ENCODE measurements around the gene CDC42BPB.

The CDC42BPB gene

GRCh38 chr14:103013028-103013427 is 44.3 kb downstream of the CDC42BPB start:
- H3K9ac ChIP-seq (ENCODE audit: low read length in 2 of 2) = no peak overlapping the region
- H3K4me3 ChIP-seq (ENCODE audit: low read length in 2 of 2) = no peak overlapping the region
- H3K36me3 ChIP-seq (ENCODE audit: control insufficient read depth in 2 of 2, insufficient read depth in 2 of 2, low read length in 2 of 2) = peaks cover 12 to 17% of the 10 kb centered on the region in 2 donors
- H3K27ac ChIP-seq (ENCODE audit: low read length) = no peak overlapping the region
- peaks cover 19% of the 10 kb centered on the region for H3K4me1 ChIP-seq (ENCODE audit: control insufficient read depth, insufficient read depth, low read length)
- no peaks in the 10 kb centered on the region for H3K9me3 ChIP-seq (ENCODE audit: control insufficient read depth in 2 of 2, low read length in 2 of 2)
- H3K27me3 ChIP-seq (ENCODE audit: control insufficient read depth in 1 of 2, insufficient read depth in 2 of 2, low read length in 2 of 2) = no peaks in the 10 kb centered on the region

- Histone ChIP-seq H3K9ac (ENCODE audit: low read length in 2 of 2) (no peak overlapping the region), H3K9me3 (ENCODE audit: control insufficient read depth in 2 of 2, low read length in 2 of 2) (no peaks in the 10 kb centered on the region), H3K36me3 (ENCODE audit: control insufficient read depth in 2 of 2, insufficient read depth in 2 of 2, low read length in 2 of 2) (peaks cover 21 to 24% of the 10 kb centered on the region in 2 donors), H3K4me3 (ENCODE audit: low read length in 2 of 2) (no peak overlapping the region), H3K27ac (ENCODE audit: low read length) (no peak overlapping the region), H3K27me3 (ENCODE audit: control insufficient read depth in 1 of 2, insufficient read depth in 2 of 2, low read length in 2 of 2) (no peaks in the 10 kb centered on the region), H3K4me1 (ENCODE audit: control insufficient read depth, insufficient read depth, low read length) (peaks cover 9% of the 10 kb centered on the region)
These were observed 47.8 kb downstream of the CDC42BPB start for GRCh38 chr14:103009559-103009958.

- Histone ChIP-seq H3K4me3 (ENCODE audit: low read length in 2 of 2) (no peak overlapping the region), H3K4me1 (ENCODE audit: control insufficient read depth, insufficient read depth, low read length) (peaks cover 4% of the 10 kb centered on the region), H3K9ac (ENCODE audit: low read length in 2 of 2) (no peak overlapping the region), H3K27ac (ENCODE audit: low read length) (no peak overlapping the region), H3K9me3 (ENCODE audit: control insufficient read depth in 2 of 2, low read length in 2 of 2) (no peaks in the 10 kb centered on the region), H3K36me3 (ENCODE audit: control insufficient read depth in 2 of 2, insufficient read depth in 2 of 2, low read length in 2 of 2) (peaks cover 22 to 24% of the 10 kb centered on the region in 2 donors), H3K27me3 (ENCODE audit: control insufficient read depth in 1 of 2, insufficient read depth in 2 of 2, low read length in 2 of 2) (no peaks in the 10 kb centered on the region)
These were observed 48.5 kb downstream of the CDC42BPB start for GRCh38 chr14:103008768-103009357.

- H3K36me3 ChIP-seq (ENCODE audit: control insufficient read depth in 2 of 2, insufficient read depth in 2 of 2, low read length in 2 of 2) = peaks cover 26 to 31% of the 10 kb centered on the region in 2 donors
- no peak overlapping the region for H3K9ac ChIP-seq (ENCODE audit: low read length in 2 of 2)
- peaks cover 4% of the 10 kb centered on the region for H3K4me1 ChIP-seq (ENCODE audit: control insufficient read depth, insufficient read depth, low read length)
- H3K9me3 ChIP-seq (ENCODE audit: control insufficient read depth in 2 of 2, low read length in 2 of 2) = no peaks in the 10 kb centered on the region
- no peak overlapping the region for H3K4me3 ChIP-seq (ENCODE audit: low read length in 2 of 2)
- no peaks in the 10 kb centered on the region for H3K27me3 ChIP-seq (ENCODE audit: control insufficient read depth in 1 of 2, insufficient read depth in 2 of 2, low read length in 2 of 2)
- no peak overlapping the region for H3K27ac ChIP-seq (ENCODE audit: low read length)
These were observed 49.2 kb downstream of the CDC42BPB start for GRCh38 chr14:103008126-103008525.

GRCh38 chr14:103007555-103007954 is 49.8 kb downstream of the CDC42BPB start:
- Histone ChIP-seq H3K9me3 (ENCODE audit: control insufficient read depth in 2 of 2, low read length in 2 of 2) (no peaks in the 10 kb centered on the region), H3K27me3 (ENCODE audit: control insufficient read depth in 1 of 2, insufficient read depth in 2 of 2, low read length in 2 of 2) (no peaks in the 10 kb centered on the region), H3K9ac (ENCODE audit: low read length in 2 of 2) (no peak overlapping the region), H3K4me1 (ENCODE audit: control insufficient read depth, insufficient read depth, low read length) (peaks cover 4% of the 10 kb centered on the region), H3K36me3 (ENCODE audit: control insufficient read depth in 2 of 2, insufficient read depth in 2 of 2, low read length in 2 of 2) (peaks cover 32 to 36% of the 10 kb centered on the region in 2 donors), H3K4me3 (ENCODE audit: low read length in 2 of 2) (no peak overlapping the region), H3K27ac (ENCODE audit: low read length) (no peak overlapping the region)

- H3K27me3 ChIP-seq (ENCODE audit: control insufficient read depth in 1 of 2, insufficient read depth in 2 of 2, low read length in 2 of 2) = no peaks in the 10 kb centered on the region
- no peak overlapping the region for H3K27ac ChIP-seq (ENCODE audit: low read length)
- peaks cover 36% of the 10 kb centered on the region in 2 donors for H3K36me3 ChIP-seq (ENCODE audit: control insufficient read depth in 2 of 2, insufficient read depth in 2 of 2, low read length in 2 of 2)
- H3K4me3 ChIP-seq (ENCODE audit: low read length in 2 of 2) = no peak overlapping the region
- no peak overlapping the region for H3K9ac ChIP-seq (ENCODE audit: low read length in 2 of 2)
- peaks cover 4% of the 10 kb centered on the region for H3K4me1 ChIP-seq (ENCODE audit: control insufficient read depth, insufficient read depth, low read length)
- no peaks in the 10 kb centered on the region for H3K9me3 ChIP-seq (ENCODE audit: control insufficient read depth in 2 of 2, low read length in 2 of 2)
These were observed 50.3 kb downstream of the CDC42BPB start for GRCh38 chr14:103006991-103007520.

- Histone ChIP-seq H3K9me3 (ENCODE audit: control insufficient read depth in 2 of 2, low read length in 2 of 2) (no peaks in the 10 kb centered on the region), H3K9ac (ENCODE audit: low read length in 2 of 2) (no peak overlapping the region), H3K4me3 (ENCODE audit: low read length in 2 of 2) (no peak overlapping the region), H3K4me1 (ENCODE audit: control insufficient read depth, insufficient read depth, low read length) (peaks cover 4% of the 10 kb centered on the region), H3K27ac (ENCODE audit: low read length) (no peak overlapping the region), H3K27me3 (ENCODE audit: control insufficient read depth in 1 of 2, insufficient read depth in 2 of 2, low read length in 2 of 2) (no peaks in the 10 kb centered on the region), H3K36me3 (ENCODE audit: control insufficient read depth in 2 of 2, insufficient read depth in 2 of 2, low read length in 2 of 2) (peaks cover 30 to 44% of the 10 kb centered on the region in 2 donors)
These were observed 51.2 kb downstream of the CDC42BPB start for GRCh38 chr14:103006106-103006505.

GRCh38 chr14:103003850-103004249 is 53.5 kb downstream of the CDC42BPB start:
- no peaks in the 10 kb centered on the region for H3K9me3 ChIP-seq (ENCODE audit: control insufficient read depth in 2 of 2, low read length in 2 of 2)
- H3K4me3 ChIP-seq (ENCODE audit: low read length in 2 of 2) = no peak overlapping the region
- H3K9ac ChIP-seq (ENCODE audit: low read length in 2 of 2) = no peak overlapping the region
- peaks cover 4% of the 10 kb centered on the region for H3K4me1 ChIP-seq (ENCODE audit: control insufficient read depth, insufficient read depth, low read length)
- H3K27ac ChIP-seq (ENCODE audit: low read length) = no peak overlapping the region
- H3K36me3 ChIP-seq (ENCODE audit: control insufficient read depth in 2 of 2, insufficient read depth in 2 of 2, low read length in 2 of 2) = peaks cover 24 to 42% of the 10 kb centered on the region in 2 donors
- H3K27me3 ChIP-seq (ENCODE audit: control insufficient read depth in 1 of 2, insufficient read depth in 2 of 2, low read length in 2 of 2) = no peaks in the 10 kb centered on the region

GRCh38 chr14:103003351-103003615 is 54.1 kb downstream of the CDC42BPB start:
- Histone ChIP-seq H3K27ac (ENCODE audit: low read length) (no peak overlapping the region), H3K9me3 (ENCODE audit: control insufficient read depth in 2 of 2, low read length in 2 of 2) (no peaks in the 10 kb centered on the region), H3K36me3 (ENCODE audit: control insufficient read depth in 2 of 2, insufficient read depth in 2 of 2, low read length in 2 of 2) (peaks cover 23 to 43% of the 10 kb centered on the region in 2 donors), H3K9ac (ENCODE audit: low read length in 2 of 2) (no peak overlapping the region), H3K4me1 (ENCODE audit: control insufficient read depth, insufficient read depth, low read length) (peaks cover 2% of the 10 kb centered on the region), H3K27me3 (ENCODE audit: control insufficient read depth in 1 of 2, insufficient read depth in 2 of 2, low read length in 2 of 2) (no peaks in the 10 kb centered on the region), H3K4me3 (ENCODE audit: low read length in 2 of 2) (no peak overlapping the region)

- H3K36me3 ChIP-seq (ENCODE audit: control insufficient read depth in 2 of 2, insufficient read depth in 2 of 2, low read length in 2 of 2) = peaks cover 19 to 41% of the 10 kb centered on the region in 2 donors
- no peak overlapping the region for H3K27ac ChIP-seq (ENCODE audit: low read length)
- H3K4me3 ChIP-seq (ENCODE audit: low read length in 2 of 2) = no peak overlapping the region
- no peaks in the 10 kb centered on the region for H3K27me3 ChIP-seq (ENCODE audit: control insufficient read depth in 1 of 2, insufficient read depth in 2 of 2, low read length in 2 of 2)
- no peaks in the 10 kb centered on the region for H3K4me1 ChIP-seq (ENCODE audit: control insufficient read depth, insufficient read depth, low read length)
- H3K9ac ChIP-seq (ENCODE audit: low read length in 2 of 2) = no peak overlapping the region
- H3K9me3 ChIP-seq (ENCODE audit: control insufficient read depth in 2 of 2, low read length in 2 of 2) = no peaks in the 10 kb centered on the region
These were observed 54.6 kb downstream of the CDC42BPB start for GRCh38 chr14:103002578-103003350.
